GM12874 (cell line): ENCODE results near the gene TPM4.
A peak's percentile ranks its signal among the peaks of the same experiment; 100 is the strongest.

ENCODE experiments used
- TF ChIP-seq, protein P1 (sequence below): IDR thresholded peaks from 2 replicates; pipeline ENCODE4 v1.5.1; 2011; ENCODE audit warnings: low read depth, mild to moderate bottlenecking, control low read depth, low read length, moderate library complexity; ENCODE audit not compliant: insufficient read depth

The TPM4 gene

DNA sequence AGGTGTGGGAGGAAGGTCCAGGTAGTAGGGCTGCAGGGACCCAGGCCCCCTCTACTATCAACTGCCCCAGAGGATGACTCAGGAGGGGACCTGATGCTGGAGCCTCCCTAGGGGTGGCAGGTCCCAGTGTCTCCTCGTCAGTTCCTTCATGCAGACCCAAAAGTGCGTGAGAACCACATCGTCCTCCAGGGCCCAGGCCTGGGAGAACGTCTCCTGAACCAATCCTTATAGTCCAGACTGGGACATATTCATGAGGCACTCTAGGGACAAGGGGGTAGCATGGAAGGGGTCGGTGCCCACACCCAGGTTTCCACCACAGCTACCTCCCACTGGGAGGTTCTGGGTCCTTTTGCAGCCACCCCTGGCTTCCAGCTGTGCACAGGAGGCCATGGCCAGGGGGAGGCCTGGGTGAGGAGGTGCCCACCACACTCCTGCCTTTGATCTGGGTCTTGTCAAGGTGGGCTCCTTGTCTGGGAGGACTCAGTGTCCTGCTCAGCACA is 38.0 kb upstream of the TPM4 start:
- TF ChIP-seq, protein P1, sequence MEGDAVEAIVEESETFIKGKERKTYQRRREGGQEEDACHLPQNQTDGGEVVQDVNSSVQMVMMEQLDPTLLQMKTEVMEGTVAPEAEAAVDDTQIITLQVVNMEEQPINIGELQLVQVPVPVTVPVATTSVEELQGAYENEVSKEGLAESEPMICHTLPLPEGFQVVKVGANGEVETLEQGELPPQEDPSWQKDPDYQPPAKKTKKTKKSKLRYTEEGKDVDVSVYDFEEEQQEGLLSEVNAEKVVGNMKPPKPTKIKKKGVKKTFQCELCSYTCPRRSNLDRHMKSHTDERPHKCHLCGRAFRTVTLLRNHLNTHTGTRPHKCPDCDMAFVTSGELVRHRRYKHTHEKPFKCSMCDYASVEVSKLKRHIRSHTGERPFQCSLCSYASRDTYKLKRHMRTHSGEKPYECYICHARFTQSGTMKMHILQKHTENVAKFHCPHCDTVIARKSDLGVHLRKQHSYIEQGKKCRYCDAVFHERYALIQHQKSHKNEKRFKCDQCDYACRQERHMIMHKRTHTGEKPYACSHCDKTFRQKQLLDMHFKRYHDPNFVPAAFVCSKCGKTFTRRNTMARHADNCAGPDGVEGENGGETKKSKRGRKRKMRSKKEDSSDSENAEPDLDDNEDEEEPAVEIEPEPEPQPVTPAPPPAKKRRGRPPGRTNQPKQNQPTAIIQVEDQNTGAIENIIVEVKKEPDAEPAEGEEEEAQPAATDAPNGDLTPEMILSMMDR, result no peak

DNA sequence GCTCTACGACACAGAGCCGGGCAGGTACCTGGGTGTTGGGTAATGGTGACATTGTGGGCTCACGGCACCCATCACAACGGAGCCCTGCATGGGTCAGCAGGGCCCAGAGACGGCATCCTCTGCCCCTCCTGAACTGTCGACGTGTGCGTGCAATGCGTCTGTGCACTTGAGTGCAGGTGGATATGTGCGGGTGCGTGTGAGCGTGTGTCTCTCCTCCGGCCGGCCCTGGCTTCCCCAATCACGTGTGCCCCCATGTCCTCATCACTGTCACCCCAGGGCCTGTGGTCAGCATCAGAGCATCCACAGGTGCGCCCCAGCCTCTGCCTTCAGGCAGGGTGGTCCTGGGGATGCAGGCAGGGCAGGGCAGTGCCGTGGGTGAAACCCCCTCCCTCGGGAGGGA is 37.2 kb upstream of the TPM4 start:
- TF ChIP-seq, protein P1, result no peak

DNA sequence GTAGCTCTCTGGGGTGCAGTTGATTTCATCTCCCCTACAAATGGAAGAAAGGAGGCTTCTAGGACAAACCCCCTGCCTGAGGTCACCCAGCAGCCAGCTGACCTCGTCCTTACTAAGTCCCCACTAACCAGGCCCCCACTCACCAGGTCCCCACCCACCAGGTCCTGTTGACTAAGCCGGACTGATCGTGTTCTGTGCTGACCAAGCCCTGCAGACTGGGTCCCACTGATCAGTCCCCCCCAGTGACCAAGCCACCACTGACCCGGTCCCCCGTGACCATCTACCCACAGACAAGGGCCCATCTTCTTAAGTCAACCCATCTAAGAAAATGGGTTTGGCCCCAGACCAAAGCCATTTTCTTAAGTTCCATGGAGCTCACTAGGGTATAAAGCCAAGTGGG is 36.8 kb upstream of the TPM4 start:
- TF ChIP-seq, protein P1, result no peak

DNA sequence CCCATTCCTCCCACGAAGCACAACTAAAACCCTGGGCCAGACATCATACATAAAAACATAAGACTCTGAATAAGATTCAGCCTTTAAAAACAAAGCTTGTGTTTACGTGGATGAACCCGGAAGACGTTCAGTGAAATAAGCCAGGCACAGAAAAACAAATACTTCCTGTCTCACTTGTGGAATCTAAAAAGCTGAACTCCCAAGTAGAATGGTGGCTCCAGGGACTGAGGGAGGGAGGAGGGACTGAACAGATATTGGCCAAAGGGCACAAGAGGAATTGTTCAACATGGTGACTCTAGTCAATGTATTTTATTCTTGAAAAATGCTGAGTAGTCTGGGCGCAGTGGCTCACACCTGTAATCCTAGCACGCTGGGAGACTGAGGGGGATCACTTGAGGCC is 35.7 kb upstream of the TPM4 start:
- TF ChIP-seq, protein P1, result no peak

DNA sequence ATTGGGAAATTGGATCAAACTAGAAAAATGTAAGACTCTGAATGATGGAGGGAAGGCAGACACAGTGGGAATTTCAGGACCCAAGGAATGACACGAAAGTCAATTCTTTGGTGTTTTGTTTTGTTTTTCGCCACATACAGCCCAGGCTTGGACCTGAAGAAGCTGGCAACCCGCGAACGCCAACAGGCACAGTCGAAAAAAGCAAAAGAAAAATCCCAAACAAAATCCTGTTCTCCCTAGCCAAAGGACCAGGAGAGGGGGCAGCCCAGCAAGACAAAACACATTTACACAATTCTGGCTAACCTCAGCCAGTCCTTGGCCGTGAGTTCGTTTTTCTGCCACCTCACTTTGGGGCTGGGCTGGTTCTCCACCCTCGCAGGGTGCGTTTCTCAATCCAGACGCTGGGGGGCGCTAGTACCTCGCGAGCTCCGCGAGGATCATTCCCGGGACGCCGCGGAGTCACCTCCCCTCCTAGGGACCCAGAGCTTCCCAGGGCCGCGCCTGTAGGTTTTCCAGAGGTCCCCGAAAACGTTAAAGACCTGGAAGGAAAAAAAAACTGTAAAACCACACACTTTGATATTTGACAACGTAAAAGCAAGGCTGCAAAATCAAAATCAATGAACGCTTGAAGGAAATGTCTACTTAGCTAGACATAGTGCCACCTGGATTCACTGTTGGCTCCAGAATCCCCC is 34.9 kb upstream of the TPM4 start:
- TF ChIP-seq, protein P1, result peak; percentile 92

DNA sequence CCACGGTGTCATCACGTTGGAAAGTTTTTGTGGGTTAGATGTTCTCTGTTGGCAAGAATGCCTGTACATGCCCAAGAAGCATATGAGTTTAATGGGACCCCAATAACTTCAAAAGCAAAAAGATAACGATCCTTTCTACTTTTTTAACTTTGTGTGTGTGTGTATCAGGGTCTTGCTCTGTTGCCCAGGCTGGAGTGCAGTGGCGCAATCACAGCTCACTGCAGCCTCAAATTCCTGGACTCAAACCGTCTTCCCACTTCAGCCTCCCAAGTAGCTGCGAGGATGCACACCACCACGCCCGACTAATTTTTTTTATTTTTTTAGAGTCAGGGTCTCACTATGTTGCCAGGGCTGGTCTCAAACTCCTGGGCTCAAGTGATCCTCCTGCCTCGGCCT is 34.3 kb upstream of the TPM4 start:
- TF ChIP-seq, protein P1, result no peak

DNA sequence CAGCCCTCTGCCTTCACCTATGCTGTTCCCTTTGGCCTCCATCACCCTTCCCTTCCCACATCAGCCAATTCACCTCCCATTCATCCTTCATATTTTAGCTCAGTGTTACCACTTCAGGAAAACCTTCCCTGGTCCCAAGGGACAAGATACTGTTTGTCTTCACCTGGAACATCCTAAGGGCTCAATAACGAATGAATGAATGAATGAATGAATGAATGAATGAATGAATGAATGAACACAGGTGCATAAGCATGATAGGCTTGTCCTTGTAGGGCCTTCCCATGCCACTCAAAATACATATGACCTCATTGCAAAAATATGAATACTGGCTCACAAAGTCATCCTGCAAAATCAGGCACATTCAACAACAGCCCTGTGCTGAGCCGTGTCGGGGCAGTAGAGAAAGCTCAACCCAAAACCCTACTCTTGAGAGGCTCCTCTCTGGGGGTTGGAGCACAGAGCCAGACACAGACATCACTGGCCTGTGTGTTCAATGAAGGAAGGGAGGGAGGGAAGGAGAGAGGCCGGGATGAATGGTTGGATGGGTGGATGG is 33.7 kb upstream of the TPM4 start:
- TF ChIP-seq, protein P1, result no peak
